ENCODE measurements around the gene SPAST. TPM values are rescaled to one million over a fixed set of nuclear protein-coding genes. Genes with fewer than 3 reads are reported as not detected.
"Not testable (repeated sequence)": the region's sequence is repeated elsewhere in the genome, so short reads cannot be mapped to it uniquely, and the experiment has no call there.

The SPAST gene
- polyA plus RNA-seq, 2 donors = 3.6 to 3.9 TPM

- Histone ChIP-seq H3K36me3 (ENCODE audit: control insufficient read depth in 2 of 2, insufficient read depth in 2 of 2, low read length in 1 of 2) (no peaks in the 10 kb centered on the region), H3K9me3 (ENCODE audit: control insufficient read depth in 2 of 2, insufficient read depth in 1 of 2, low read depth in 1 of 2, low read length in 1 of 2) (no peaks in the 10 kb centered on the region), H3K27ac (ENCODE audit: low read depth in 2 of 2, low read length in 1 of 2) (peak overlapping the region; percentile 89 to 95), H3K4me1 (ENCODE audit: control insufficient read depth in 2 of 2, insufficient read depth in 2 of 2, low read length in 1 of 2) (no peaks in the 10 kb centered on the region), H3K27me3 (ENCODE audit: control insufficient read depth in 1 of 2, insufficient read depth in 2 of 2, low read length in 2 of 2) (no peaks in the 10 kb centered on the region), H3K4me3 (ENCODE audit: low read depth in 1 of 2, low read length in 2 of 2) (peak overlapping the region; percentile 62 to 98)
- WGBS, 2 donors = 2% methylated on average over 11 of the region's 11 CpGs
Observed at GRCh38 chr2:32166115-32166574, 102.8 kb downstream of the SPAST start.

DNA sequence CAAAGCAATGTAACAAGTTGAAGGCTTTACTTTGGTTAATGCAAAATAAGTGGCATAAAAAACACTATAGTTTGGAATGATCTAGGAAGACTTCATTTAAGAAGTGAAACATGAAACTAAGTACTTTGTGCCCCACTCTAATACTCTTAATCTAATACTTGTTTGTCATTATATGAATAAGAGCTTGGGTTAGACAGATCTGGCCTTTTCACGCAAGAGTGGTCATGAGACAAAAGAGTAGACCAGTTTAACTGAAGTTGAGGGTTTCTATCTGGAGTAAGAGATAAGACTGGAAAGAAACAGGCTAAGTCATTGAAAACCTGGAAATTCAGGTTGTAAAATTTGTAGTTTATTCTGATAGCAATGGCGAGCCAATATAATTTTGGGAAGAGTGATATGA, 105.2 kb downstream of the SPAST start:
- Histone ChIP-seq H3K36me3 (ENCODE audit: control insufficient read depth in 2 of 2, insufficient read depth in 2 of 2, low read length in 1 of 2) (no peaks in the 10 kb centered on the region), H3K4me1 (ENCODE audit: control insufficient read depth in 2 of 2, insufficient read depth in 2 of 2, low read length in 1 of 2) (no peaks in the 10 kb centered on the region)
- WGBS, 2 donors = 80 to 81% methylated on average over 2 of the region's 2 CpGs

DNA sequence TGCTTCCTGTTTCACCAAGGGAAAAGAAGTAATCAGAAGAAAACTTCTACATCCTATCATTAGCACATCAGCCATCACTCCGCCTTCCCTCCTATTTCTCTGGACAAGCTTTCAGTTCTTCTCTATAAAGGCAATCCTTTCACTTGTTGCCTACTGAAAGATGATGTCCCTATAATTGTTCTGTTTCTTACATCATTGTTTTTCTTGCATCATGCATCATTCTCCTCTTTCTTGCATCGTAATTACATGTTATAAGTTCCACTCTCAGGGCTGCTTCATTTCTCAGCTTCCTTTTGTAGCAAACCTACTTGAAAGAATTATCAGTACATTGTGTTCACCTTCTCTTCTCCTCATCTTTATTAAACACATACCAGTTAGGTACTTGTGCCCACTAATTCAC, 109.5 kb downstream of the SPAST start:
- 91 to 94% methylated on average over 2 of the region's 2 CpGs for WGBS, 2 donors
- Histone ChIP-seq H3K4me1 (ENCODE audit: control insufficient read depth in 2 of 2, insufficient read depth in 2 of 2, low read length in 1 of 2) (no peaks in the 10 kb centered on the region), H3K4me3 (ENCODE audit: low read depth in 1 of 2, low read length in 2 of 2) (no peak overlapping the region), H3K36me3 (ENCODE audit: control insufficient read depth in 2 of 2, insufficient read depth in 2 of 2, low read length in 1 of 2) (peaks cover 0 to 2% of the 10 kb centered on the region in 2 donors), H3K9me3 (ENCODE audit: control insufficient read depth in 2 of 2, insufficient read depth in 1 of 2, low read depth in 1 of 2, low read length in 1 of 2) (no peaks in the 10 kb centered on the region), H3K27ac (ENCODE audit: low read depth in 2 of 2, low read length in 1 of 2) (no peak overlapping the region), H3K27me3 (ENCODE audit: control insufficient read depth in 1 of 2, insufficient read depth in 2 of 2, low read length in 2 of 2) (no peaks in the 10 kb centered on the region)

More for the DNA sequence above, 105.2 kb downstream of the SPAST start:
- Histone ChIP-seq H3K9me3 (ENCODE audit: control insufficient read depth in 2 of 2, insufficient read depth in 1 of 2, low read depth in 1 of 2, low read length in 1 of 2) (no peaks in the 10 kb centered on the region), H3K4me3 (ENCODE audit: low read depth in 1 of 2, low read length in 2 of 2) (no peak overlapping the region), H3K27ac (ENCODE audit: low read depth in 2 of 2, low read length in 1 of 2) (no peak overlapping the region), H3K27me3 (ENCODE audit: control insufficient read depth in 1 of 2, insufficient read depth in 2 of 2, low read length in 2 of 2) (no peaks in the 10 kb centered on the region)

GRCh38 chr2:32182667-32183066, 119.3 kb downstream of the SPAST start:
- H3K27me3 ChIP-seq (ENCODE audit: control insufficient read depth in 1 of 2, insufficient read depth in 2 of 2, low read length in 2 of 2) = no peaks in the 10 kb centered on the region
- 94 to 97% methylated on average over 6 of the region's 6 CpGs for WGBS, 2 donors
- H3K9me3 ChIP-seq (ENCODE audit: control insufficient read depth in 2 of 2, insufficient read depth in 1 of 2, low read depth in 1 of 2, low read length in 1 of 2) = no peaks in the 10 kb centered on the region
- no peak overlapping the region for H3K27ac ChIP-seq (ENCODE audit: low read depth in 2 of 2, low read length in 1 of 2)
- H3K4me1 ChIP-seq (ENCODE audit: control insufficient read depth in 2 of 2, insufficient read depth in 2 of 2, low read length in 1 of 2) = no peaks in the 10 kb centered on the region
- H3K36me3 ChIP-seq (ENCODE audit: control insufficient read depth in 2 of 2, insufficient read depth in 2 of 2, low read length in 1 of 2) = peaks cover 2 to 4% of the 10 kb centered on the region in 2 donors
- H3K4me3 ChIP-seq (ENCODE audit: low read depth in 1 of 2, low read length in 2 of 2) = no peak overlapping the region

- WGBS, 2 donors = 86 to 88% methylated on average over 6 of the region's 6 CpGs
- Histone ChIP-seq H3K4me3 (ENCODE audit: low read depth in 1 of 2, low read length in 2 of 2) (no peak overlapping the region), H3K27ac (ENCODE audit: low read depth in 2 of 2, low read length in 1 of 2) (no peak overlapping the region), H3K9me3 (ENCODE audit: control insufficient read depth in 2 of 2, insufficient read depth in 1 of 2, low read depth in 1 of 2, low read length in 1 of 2) (no peaks in the 10 kb centered on the region), H3K36me3 (ENCODE audit: control insufficient read depth in 2 of 2, insufficient read depth in 2 of 2, low read length in 1 of 2) (no peaks in the 10 kb centered on the region), H3K27me3 (ENCODE audit: control insufficient read depth in 1 of 2, insufficient read depth in 2 of 2, low read length in 2 of 2) (no peaks in the 10 kb centered on the region), H3K4me1 (ENCODE audit: control insufficient read depth in 2 of 2, insufficient read depth in 2 of 2, low read length in 1 of 2) (no peaks in the 10 kb centered on the region)
Observed at GRCh38 chr2:32189011-32189410, 125.7 kb downstream of the SPAST start.

DNA sequence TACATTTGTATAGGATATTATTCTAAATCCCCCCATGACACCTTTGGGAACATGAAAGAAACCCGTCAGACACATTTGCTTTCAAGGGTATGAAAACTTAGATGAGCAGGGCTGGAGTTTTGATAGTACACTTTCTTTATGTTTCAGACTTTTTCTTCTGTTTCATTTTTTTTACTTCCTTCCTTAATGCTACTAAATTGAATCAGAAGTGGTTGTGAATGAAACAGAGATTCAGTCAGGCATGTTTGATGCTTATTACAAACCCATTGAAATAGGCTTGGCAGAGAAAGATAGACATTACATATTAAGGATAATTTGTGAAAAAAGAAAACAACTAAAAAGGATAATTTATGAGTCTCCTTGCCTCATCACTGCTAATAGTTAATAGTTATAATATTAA, 129.1 kb downstream of the SPAST start:
- 78 to 85% methylated on average over 1 of the region's 1 CpG for WGBS, 2 donors
- no peaks in the 10 kb centered on the region for H3K36me3 ChIP-seq (ENCODE audit: control insufficient read depth in 2 of 2, insufficient read depth in 2 of 2, low read length in 1 of 2)
- H3K9me3 ChIP-seq (ENCODE audit: control insufficient read depth in 2 of 2, insufficient read depth in 1 of 2, low read depth in 1 of 2, low read length in 1 of 2) = no peaks in the 10 kb centered on the region
- no peaks in the 10 kb centered on the region for H3K27me3 ChIP-seq (ENCODE audit: control insufficient read depth in 1 of 2, insufficient read depth in 2 of 2, low read length in 2 of 2)
- no peak overlapping the region for H3K4me3 ChIP-seq (ENCODE audit: low read depth in 1 of 2, low read length in 2 of 2)
- H3K27ac ChIP-seq (ENCODE audit: low read depth in 2 of 2, low read length in 1 of 2) = no peak overlapping the region
- H3K4me1 ChIP-seq (ENCODE audit: control insufficient read depth in 2 of 2, insufficient read depth in 2 of 2, low read length in 1 of 2) = no peaks in the 10 kb centered on the region

DNA sequence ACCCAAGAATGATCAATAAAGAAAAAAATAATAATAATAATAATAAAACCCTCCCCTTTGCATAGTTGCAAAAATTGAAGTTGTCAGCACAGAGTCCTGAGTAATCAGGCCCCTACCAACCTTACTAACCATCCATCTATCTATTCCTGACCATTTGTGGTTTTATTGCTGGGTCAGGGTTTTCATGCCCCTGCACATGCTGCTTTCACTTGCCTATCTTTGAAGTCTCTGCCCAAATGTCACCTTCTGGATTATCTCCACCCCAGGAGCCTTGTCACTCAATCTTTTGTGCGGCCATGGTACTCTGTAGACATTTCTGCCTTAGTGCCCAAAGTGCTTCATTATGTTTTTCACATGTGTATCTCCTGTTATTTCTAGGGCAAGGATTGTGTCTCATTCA, 137.5 kb downstream of the SPAST start:
- Histone ChIP-seq H3K4me1 (ENCODE audit: control insufficient read depth in 2 of 2, insufficient read depth in 2 of 2, low read length in 1 of 2) (no peaks in the 10 kb centered on the region), H3K9me3 (ENCODE audit: control insufficient read depth in 2 of 2, insufficient read depth in 1 of 2, low read depth in 1 of 2, low read length in 1 of 2) (no peaks in the 10 kb centered on the region), H3K27ac (ENCODE audit: low read depth in 2 of 2, low read length in 1 of 2) (no peak overlapping the region), H3K36me3 (ENCODE audit: control insufficient read depth in 2 of 2, insufficient read depth in 2 of 2, low read length in 1 of 2) (peaks cover 2 to 8% of the 10 kb centered on the region in 2 donors), H3K27me3 (ENCODE audit: control insufficient read depth in 1 of 2, insufficient read depth in 2 of 2, low read length in 2 of 2) (no peaks in the 10 kb centered on the region), H3K4me3 (ENCODE audit: low read depth in 1 of 2, low read length in 2 of 2) (no peak overlapping the region)
- 92 to 94% methylated on average over 1 of the region's 1 CpG for WGBS, 2 donors

GRCh38 chr2:32203428-32203827, 140.1 kb downstream of the SPAST start:
- not testable (repeated sequence) for H3K4me3 ChIP-seq (ENCODE audit: low read depth in 1 of 2, low read length in 2 of 2); H3K4me1 ChIP-seq (ENCODE audit: control insufficient read depth in 2 of 2, insufficient read depth in 2 of 2, low read length in 1 of 2); H3K27ac ChIP-seq (ENCODE audit: low read depth in 2 of 2, low read length in 1 of 2); H3K27me3 ChIP-seq (ENCODE audit: control insufficient read depth in 1 of 2, insufficient read depth in 2 of 2, low read length in 2 of 2); H3K9me3 ChIP-seq (ENCODE audit: control insufficient read depth in 2 of 2, insufficient read depth in 1 of 2, low read depth in 1 of 2, low read length in 1 of 2); H3K36me3 ChIP-seq (ENCODE audit: control insufficient read depth in 2 of 2, insufficient read depth in 2 of 2, low read length in 1 of 2)
- WGBS, 2 donors = 94% methylated on average over 3 of the region's 3 CpGs

Other genes starting within 250 kb of the SPAST start
- 10 to 100 TPM; 50.5 to 73.8 TPM for gene MEMO1, start 52.5 kb upstream of the SPAST start, polyA plus RNA-seq
- 100 to 1,000 TPM in 1 of 2 donors, 10 to 100 TPM in 1; 77.2 to 115 TPM for gene DPY30, start 23.8 kb upstream of the SPAST start, polyA plus RNA-seq
- gene SLC30A6, start 102.3 kb downstream of the SPAST start, polyA plus RNA-seq = 1 to 10 TPM; 3.3 to 4.9 TPM
- gene NLRC4, start 201.3 kb downstream of the SPAST start, polyA plus RNA-seq = under 1 TPM; 0.12 to 0.18 TPM
- gene YIPF4, start 214.3 kb downstream of the SPAST start, polyA plus RNA-seq = 10 to 100 TPM; 16.0 to 24.4 TPM

All from esophagus (tissue), 2 donors.